ENCODE measurements around the gene CCDC6.
"Not testable (repeated sequence)": the region's sequence is repeated elsewhere in the genome, so short reads cannot be mapped to it uniquely, and the experiment has no call there.

The CCDC6 gene

GRCh38 chr10:59906417-59907202, at the start of gene CCDC6:
Gene CCDC6 (minus strand): TSS chr10:59906556. CDS start chr10:59906424, 132 bp downstream.
- peak; percentile 87 for DNase-seq (ENCODE audit: low spot score)

- DNase-seq (ENCODE audit: low spot score): no peak
Measured at GRCh38 chr10:59954296-59954695, 47.9 kb upstream of the CCDC6 start.

- not testable (repeated sequence) for DNase-seq (ENCODE audit: low spot score)
Measured at GRCh38 chr10:59953711-59954110, 47.4 kb upstream of the CCDC6 start.

GRCh38 chr10:59950105-59950504, 43.7 kb upstream of the CCDC6 start:
- DNase-seq (ENCODE audit: low spot score): no peak

GRCh38 chr10:59949608-59950007, 43.3 kb upstream of the CCDC6 start:
- no peak for DNase-seq (ENCODE audit: low spot score)

GRCh38 chr10:59945991-59946390, 39.6 kb upstream of the CCDC6 start:
- no peak for DNase-seq (ENCODE audit: low spot score)

GRCh38 chr10:59945590-59945989, 39.2 kb upstream of the CCDC6 start:
- DNase-seq (ENCODE audit: low spot score): no peak

GRCh38 chr10:59944339-59944935, 38.1 kb upstream of the CCDC6 start:
- no peak for DNase-seq (ENCODE audit: low spot score)

GRCh38 chr10:59942556-59942955, 36.2 kb upstream of the CCDC6 start:
- DNase-seq (ENCODE audit: low spot score): no peak

- no peak for DNase-seq (ENCODE audit: low spot score)
Measured at GRCh38 chr10:59937720-59938119, 31.4 kb upstream of the CCDC6 start.

- no peak for DNase-seq (ENCODE audit: low spot score)
Measured at GRCh38 chr10:59934701-59935100, 28.3 kb upstream of the CCDC6 start.

- not testable (repeated sequence) for DNase-seq (ENCODE audit: low spot score)
Measured at GRCh38 chr10:59930788-59931521, 24.6 kb upstream of the CCDC6 start.

GRCh38 chr10:59926086-59926485, 19.7 kb upstream of the CCDC6 start:
- no peak for DNase-seq (ENCODE audit: low spot score)

- no peak for DNase-seq (ENCODE audit: low spot score)
Measured at GRCh38 chr10:59922907-59923306, 16.6 kb upstream of the CCDC6 start.

GRCh38 chr10:59917922-59918321, 11.6 kb upstream of the CCDC6 start:
- no peak for DNase-seq (ENCODE audit: low spot score)

- DNase-seq (ENCODE audit: low spot score): no peak
Measured at GRCh38 chr10:59913547-59914237, 7.3 kb upstream of the CCDC6 start.

GRCh38 chr10:59910867-59911266, 4.5 kb upstream of the CCDC6 start:
- no peak for DNase-seq (ENCODE audit: low spot score)

- DNase-seq (ENCODE audit: low spot score): no peak
Measured at GRCh38 chr10:59909815-59910214, 3.5 kb upstream of the CCDC6 start.

GRCh38 chr10:59908808-59909143, 2.4 kb upstream of the CCDC6 start:
- no peak for DNase-seq (ENCODE audit: low spot score)

- DNase-seq (ENCODE audit: low spot score): no peak
Measured at GRCh38 chr10:59907918-59908807, 1.8 kb upstream of the CCDC6 start.

GRCh38 chr10:59907537-59907917, 1.2 kb upstream of the CCDC6 start:
- DNase-seq (ENCODE audit: low spot score): no peak
